Muscle of arm (tissue), 14 donors: ENCODE measurements around the gene SURF1. TPM values are rescaled to one million over a fixed set of nuclear protein-coding genes. Genes with fewer than 3 reads are reported as not detected.
"Not testable (repeated sequence)": the region's sequence is repeated elsewhere in the genome, so short reads cannot be mapped to it uniquely, and the experiment has no call there.

Experiments
- DNase-seq: peaks from one replicate; pipeline ENCODE4 v3.0.0-alpha.2; 2013
- long read RNA-seq, 11 donors: transcript quantifications; one replicate each; lab custom pipeline, GENCODE V29; 2026
- polyA plus RNA-seq, 12 donors: library from polyadenylated mRNA; unstranded; fragments of 120-200 nt; gene quantifications; one replicate each; pipeline ENCODE4 v1.2.1, GENCODE V29; 2013; ENCODE audit not compliant: insufficient read length in 12 of 12

SURF1 gene, protein sequence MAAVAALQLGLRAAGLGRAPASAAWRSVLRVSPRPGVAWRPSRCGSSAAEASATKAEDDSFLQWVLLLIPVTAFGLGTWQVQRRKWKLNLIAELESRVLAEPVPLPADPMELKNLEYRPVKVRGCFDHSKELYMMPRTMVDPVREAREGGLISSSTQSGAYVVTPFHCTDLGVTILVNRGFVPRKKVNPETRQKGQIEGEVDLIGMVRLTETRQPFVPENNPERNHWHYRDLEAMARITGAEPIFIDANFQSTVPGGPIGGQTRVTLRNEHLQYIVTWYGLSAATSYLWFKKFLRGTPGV
- polyA plus RNA-seq = 10 to 100 TPM in 11 of 12 donors, not detected in 1; 17.6 to 37.0 (median 29.9) TPM
- long read RNA-seq, donor 1, transcript SURF1-201 (9 exons, 1,093 nt) = major isoform, 19 of 23 reads
- long read RNA-seq, donor 1, partial matches to known transcripts = 0 of 23 reads
- long read RNA-seq, donor 1, other reads (novel, unspliced or antisense) = 0 of 23 reads
- long read RNA-seq, donor 2, transcript SURF1-201 (9 exons, 1,093 nt) = major isoform, 17 of 25 reads
- long read RNA-seq, donor 2, partial matches to known transcripts = 5 of 25 reads
- long read RNA-seq, donor 2, other reads (novel, unspliced or antisense) = 0 of 25 reads
- long read RNA-seq, donor 3, transcript SURF1-201 (9 exons, 1,093 nt) = major isoform, 9 of 11 reads
- long read RNA-seq, donor 3, partial matches to known transcripts = 0 of 11 reads
- long read RNA-seq, donor 3, other reads (novel, unspliced or antisense) = 0 of 11 reads
- long read RNA-seq, donor 4, transcript SURF1-201 (9 exons, 1,093 nt) = major isoform, 5 of 6 reads
- long read RNA-seq, donor 4, partial matches to known transcripts = 0 of 6 reads
- long read RNA-seq, donor 4, other reads (novel, unspliced or antisense) = 0 of 6 reads
- long read RNA-seq, donor 5 = 0 reads
- long read RNA-seq, donor 6, transcript SURF1-201 (9 exons, 1,093 nt) = major isoform, 8 of 9 reads
- long read RNA-seq, donor 6, partial matches to known transcripts = 0 of 9 reads
- long read RNA-seq, donor 6, other reads (novel, unspliced or antisense) = 0 of 9 reads
- long read RNA-seq, donor 7, transcript SURF1-201 (9 exons, 1,093 nt) = major isoform, 5 of 6 reads
- long read RNA-seq, donor 7, partial matches to known transcripts = 0 of 6 reads
- long read RNA-seq, donor 7, other reads (novel, unspliced or antisense) = 0 of 6 reads
- long read RNA-seq, donor 8, transcript SURF1-201 (9 exons, 1,093 nt) = major isoform, 13 of 16 reads
- long read RNA-seq, donor 8, partial matches to known transcripts = 0 of 16 reads
- long read RNA-seq, donor 8, other reads (novel, unspliced or antisense) = 0 of 16 reads
- long read RNA-seq, donor 9, transcript SURF1-201 (9 exons, 1,093 nt) = major isoform, 7 of 7 reads
- long read RNA-seq, donor 9, partial matches to known transcripts = 0 of 7 reads
- long read RNA-seq, donor 9, other reads (novel, unspliced or antisense) = 0 of 7 reads
- long read RNA-seq, donor 10, transcript SURF1-201 (9 exons, 1,093 nt) = major isoform, 16 of 21 reads
- long read RNA-seq, donor 10, partial matches to known transcripts = 0 of 21 reads
- long read RNA-seq, donor 10, other reads (novel, unspliced or antisense) = 0 of 21 reads
- long read RNA-seq, donor 11, transcript SURF1-201 (9 exons, 1,093 nt) = major isoform, 12 of 14 reads
- long read RNA-seq, donor 11, partial matches to known transcripts = 0 of 14 reads
- long read RNA-seq, donor 11, other reads (novel, unspliced or antisense) = 0 of 14 reads

DNA sequence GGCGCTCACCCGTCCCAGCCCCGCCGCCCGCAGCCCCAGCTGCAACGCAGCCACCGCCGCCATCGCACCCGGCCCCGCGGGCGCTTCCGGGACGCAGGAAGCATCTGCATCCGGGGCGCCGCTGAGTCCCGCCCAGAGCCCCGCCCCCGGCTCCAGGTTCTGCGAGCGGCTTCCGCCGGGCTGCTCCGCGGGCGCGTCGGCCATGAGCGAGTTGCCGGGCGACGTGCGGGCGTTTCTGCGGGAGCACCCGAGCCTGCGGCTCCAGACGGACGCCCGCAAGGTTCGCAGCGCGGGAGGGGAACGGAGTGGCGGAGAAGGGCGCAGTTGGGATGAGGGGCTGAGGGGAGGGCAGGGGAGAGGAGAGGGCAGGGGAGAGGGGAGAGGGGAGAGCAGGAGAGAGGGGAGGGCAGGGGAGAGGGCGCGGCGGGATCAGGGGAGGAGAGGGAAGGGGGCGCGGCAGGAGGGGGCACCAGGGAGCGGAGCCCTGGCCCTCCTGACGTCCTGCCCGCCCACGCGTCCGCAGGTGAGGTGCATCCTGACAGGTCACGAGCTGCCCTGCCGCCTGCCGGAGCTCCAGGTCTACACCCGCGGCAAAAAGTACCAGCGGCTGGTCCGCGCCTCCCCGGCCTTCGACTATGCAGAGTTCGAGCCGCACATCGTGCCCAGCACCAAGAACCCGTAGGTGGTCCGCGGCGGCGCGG is at the start of gene SURF1, which contains the start of gene SURF2:
Gene SURF1 (minus strand): TSS at position 97 of the 701 bp plus-strand sequence. CDS start 34 bp downstream, at position 63.
Gene SURF2 (plus strand): TSS at position 160 of the 701 bp plus-strand sequence. CDS start 43 bp downstream, at position 203.
- peak; percentile 85 for DNase-seq

DNA sequence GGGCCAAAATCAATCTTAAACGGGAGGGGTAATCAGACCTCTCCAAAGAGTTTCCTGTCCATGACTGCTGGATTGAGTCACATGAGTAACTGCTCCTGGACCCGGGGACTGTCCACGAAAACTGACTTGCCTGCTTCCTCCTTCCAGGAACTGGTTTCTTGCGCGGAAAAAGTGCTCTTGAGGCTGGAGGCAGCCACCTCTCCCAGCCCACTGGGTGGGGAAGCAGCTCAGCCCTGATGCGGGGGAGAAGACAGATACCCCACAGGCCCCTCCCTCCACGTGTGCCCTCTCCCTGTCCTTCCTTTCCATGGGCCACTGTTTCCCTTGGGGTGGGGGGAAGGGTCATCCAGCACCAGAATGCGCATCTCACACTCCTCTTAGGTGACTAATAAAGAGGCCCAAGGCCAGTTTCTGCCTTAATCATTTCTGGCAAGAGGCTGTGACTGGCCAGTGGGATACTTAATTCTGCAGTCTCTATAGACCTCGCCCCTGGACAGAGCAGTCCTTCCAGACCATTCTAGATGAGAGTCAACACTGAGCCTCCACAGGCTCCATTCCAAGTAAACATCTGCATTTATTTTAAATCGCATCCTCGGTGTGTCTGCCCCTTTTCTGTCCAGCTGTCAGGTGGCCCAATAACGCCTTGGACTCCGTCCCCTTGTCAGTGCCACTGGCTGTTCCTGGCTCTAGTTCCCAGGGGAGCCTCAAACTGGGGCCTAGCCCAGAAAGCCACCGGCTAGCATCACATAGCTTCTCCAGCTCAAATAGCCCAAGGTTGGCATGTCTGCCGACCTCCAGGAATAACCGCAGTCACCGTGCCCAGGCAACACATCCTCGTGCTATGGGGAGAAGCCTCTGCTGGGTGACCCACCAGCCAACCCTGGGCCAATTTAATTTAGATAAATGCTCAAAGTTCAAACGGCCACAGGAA is 49.5 kb upstream of the SURF1 start:
- DNase-seq = peak; percentile 56

DNA sequence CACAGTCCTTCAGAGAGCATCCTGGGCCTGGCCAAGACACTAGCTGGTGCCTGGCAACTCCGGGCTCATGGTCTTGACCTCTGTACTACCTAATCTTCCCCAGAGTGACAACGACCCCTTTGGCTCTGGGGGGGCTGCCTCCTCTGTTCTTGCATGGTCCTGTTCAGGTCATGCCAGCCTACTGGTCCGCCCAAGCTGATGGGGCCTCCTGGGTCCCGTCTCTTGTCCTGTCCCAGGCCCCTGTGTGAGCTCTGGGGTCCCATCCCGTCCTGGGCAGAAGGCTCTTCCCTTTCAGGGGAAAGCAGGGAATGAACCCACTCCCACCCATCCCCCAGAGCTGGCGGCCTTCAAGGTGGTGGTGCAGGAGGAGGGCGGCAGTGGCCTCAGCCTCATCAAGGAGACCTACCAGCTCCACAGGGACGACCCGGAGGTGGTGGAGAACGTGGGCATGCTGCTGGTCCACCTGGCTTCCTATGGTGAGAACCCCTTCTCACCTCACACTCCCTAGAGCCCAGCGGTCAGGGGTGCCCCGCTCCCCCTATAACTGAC is 48.2 kb upstream of the SURF1 start:
- DNase-seq = no peak

DNA sequence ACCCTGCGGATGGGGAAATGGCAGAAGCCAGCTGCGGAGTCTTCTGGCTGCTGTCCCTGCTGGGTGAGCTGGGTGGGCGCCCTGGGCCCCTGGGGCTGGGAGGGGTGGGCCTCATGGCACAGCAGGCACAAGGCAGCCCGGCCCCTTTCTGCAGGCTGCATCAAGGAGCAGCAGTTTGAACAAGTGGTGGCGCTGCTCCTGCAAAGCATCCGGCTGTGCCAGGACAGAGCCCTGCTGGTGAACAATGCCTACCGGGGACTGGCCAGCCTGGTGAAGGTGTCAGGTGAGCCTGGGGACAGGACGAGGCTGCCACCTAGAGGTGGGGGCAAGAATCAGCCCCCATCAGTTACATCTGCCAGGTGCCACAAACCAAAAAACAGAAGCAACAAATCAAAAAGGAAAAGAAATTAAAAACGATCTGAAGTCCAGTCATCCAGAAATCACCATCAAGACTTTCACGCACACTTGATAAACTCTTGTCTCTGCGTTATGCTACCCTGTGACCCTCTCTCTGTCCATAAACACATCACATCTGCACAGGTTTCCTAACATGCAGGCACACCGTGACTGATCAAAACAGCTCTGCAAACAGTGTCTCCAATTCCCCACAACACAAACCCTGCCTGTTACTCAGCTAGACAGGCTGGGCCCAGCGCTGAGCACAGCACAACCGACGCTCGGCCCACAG is 47.6 kb upstream of the SURF1 start:
- DNase-seq = no peak

DNA sequence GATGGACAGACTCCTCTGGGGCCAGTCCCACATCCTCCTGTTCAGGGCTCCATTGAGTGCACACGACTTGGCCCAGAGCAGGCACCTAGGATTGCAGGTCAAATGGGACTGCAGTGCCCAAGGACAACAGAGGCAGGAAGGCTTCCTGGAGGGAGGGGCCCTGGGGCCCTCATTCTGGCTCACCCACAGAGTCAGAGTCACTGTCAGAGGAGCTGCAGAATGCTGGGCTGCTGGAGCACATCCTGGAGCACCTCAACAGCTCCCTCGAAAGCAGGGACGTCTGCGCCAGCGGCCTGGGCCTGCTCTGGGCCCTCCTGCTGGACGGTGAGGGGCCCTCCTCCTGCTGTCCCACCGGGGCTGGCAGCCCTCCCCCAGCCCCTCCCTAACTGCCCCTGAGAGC is 46.4 kb upstream of the SURF1 start:
- DNase-seq = no peak

DNA sequence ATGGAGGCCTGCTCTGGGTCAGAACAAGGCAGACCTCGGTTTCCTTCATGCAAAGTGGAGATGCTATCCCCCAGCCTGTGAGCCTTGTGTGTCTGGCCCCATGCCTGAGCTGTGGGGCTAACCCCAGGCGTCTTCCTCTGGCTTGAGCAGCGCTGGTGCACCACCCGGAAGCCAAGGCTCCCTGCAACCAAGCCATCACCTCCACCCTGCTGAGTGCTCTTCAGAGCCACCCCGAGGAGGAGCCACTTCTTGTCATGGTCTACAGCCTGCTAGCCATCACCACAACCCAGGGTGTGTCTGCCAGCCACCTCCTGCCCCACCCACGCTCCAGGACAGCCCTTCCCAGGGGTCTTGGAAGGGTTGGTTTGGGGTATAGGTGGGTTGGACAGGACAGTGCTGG is 45.3 kb upstream of the SURF1 start:
- DNase-seq = no peak

DNA sequence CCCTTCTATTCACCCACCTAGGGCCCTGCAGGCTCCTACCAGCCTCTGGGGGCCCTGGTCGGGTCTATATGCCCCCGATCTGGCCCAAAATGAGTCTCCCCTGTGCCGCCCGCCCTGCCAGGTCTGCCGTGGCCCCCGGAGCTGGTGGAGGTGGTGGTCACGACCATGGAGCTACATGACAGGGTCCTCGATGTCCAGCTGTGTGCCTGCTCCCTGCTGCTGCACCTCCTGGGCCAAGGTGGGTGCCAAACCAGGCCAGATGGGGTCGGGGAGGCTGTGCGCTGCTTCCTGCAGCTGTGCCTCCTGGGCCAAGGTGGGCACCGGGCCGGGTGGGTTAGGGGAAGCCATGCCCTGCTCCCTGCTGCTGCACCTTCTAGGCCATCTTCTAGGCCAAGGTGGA is 44.0 kb upstream of the SURF1 start:
- no peak for DNase-seq

DNA sequence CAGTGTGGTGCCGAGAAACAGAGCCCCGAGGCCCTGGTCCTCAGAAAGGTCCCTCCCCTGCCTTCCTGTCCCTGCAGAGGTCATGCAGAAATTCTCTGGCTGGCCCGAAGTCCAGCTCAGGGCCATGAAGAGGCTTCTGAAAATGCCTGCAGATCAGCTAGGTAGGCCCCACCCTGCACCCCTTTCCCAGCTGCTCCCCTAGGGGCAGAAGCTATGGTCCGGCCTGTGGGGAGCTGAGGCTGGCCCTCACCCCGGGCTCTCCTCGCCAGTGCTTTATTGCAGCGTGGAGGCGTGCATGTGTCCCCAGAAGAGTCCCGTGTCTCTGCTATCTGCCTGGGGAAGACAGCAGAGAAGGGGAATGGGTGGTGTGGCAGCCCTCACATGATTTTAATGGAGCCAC is 41.6 kb upstream of the SURF1 start:
- no peak for DNase-seq

DNA sequence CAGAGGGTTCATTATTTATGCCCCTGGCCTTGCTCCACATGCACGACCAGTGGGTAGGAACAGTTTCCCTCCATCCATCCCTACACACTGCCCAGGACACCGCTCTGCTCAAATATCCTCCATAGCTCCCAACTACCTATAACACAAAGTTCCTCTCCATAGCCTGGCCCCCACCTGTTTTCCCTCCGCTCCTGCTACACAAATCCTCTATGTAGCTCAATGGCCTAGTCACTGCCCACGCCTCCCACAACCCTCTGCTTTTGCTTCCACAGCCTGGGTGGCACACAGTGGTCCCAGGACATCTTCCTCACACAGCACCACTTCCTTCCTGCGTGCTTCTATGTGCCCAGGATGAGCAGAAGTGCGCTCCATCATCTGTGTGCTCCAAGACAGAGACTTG is 41.1 kb upstream of the SURF1 start:
- DNase-seq = no peak

DNA sequence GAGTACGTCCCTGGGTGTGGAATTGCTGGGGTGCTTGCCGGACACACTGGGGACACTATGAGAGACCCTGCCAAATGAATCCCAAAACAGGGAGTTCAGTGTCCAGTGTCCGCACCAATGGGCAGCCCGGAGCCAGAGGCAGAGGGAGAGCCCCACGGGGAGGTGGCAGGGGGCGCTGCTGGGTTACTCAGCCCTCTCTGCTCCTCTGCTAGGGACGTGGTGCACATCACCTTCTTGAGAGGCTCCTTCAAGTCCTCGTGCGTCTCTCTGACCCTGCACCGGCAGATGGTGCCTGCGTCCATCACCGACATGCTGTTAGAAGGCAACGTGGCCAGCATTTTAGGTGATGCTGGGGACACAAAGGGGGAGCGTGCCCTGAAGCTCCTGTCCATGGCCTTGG is 40.7 kb upstream of the SURF1 start:
- DNase-seq = no peak

DNA sequence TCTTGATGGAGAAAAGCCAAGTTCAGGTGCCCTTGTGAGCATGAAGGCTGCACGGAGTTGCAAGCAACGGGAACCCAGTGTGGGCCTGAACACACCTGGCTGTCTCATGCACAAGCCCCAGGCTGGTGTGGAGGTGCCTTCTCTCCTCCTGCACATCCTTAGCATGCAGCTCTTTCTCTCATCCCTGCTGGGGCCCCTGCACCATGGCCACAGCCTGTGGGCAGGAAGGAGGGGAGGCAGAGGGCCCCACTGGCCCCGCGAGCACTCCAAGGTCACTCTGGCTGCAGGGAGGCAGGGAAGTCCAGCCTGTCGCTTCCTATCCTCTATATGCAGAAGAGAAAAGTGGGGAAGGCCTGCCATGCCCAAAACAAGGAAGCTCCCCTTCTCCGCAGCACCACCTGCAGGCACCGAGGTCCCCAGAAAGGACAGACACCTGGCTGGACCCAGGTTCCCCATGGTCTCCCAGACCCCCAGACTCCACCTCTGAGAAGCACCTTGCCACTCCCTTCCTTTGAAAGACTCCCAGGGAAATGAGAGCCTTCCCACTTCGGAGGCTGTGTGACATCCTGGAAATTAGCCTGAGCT is 38.5 kb upstream of the SURF1 start:
- DNase-seq = no peak

DNA sequence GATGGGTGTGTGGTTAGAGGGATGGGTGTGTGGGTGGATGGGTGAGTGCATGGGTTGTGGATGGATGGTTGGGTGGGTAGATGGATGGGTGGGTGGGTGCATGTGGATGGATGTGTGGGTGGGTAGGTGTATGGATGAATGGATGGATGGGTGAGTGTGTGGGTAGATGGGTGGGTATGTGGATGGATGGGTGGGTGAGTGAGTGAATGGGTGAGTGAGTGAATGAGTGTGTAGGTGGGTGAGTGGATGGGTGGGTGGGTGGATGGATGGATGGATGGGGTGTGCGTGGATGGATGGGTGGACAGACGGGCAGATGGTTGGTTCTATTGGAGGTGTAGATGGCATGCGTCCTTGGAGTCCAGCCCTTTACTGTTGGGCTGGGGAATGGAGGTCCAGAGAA is 37.1 kb upstream of the SURF1 start:
- no peak for DNase-seq

DNA sequence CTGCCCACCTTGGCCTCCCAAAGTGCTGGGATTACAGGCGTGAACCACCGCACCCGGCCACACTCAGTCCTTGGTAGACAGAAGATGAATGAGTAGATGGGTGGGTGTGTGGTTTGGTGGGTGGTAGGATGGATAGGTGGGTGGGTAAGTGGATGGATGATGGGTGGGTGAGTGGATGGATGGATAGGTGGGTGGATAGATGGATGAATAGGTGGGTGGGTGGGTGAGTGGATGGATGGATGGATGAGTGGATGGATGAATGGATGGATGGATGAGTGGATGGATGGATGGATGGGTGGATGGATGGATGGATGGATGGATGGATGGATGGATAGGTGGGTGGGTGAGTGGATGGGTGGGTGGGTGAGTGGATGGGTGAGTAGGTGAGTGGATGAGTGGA is 36.0 kb upstream of the SURF1 start:
- not testable (repeated sequence) for DNase-seq

DNA sequence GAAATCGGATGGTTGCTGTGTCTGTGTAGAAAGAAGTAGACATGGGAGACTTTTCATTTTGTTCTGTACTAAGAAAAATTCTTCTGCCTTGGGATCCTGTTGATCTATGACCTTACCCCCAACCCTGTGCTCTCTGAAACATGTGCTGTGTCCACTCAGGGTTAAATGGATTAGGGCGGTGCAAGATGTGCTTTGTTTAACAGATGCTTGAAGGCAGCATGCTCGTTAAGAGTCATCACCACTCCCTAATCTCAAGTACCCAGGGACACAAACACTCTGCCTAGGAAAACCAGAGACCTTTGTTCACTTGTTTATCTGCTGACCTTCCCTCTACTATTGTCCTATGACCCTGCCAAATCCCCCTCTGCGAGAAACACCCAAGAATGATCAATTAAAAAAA is 35.2 kb upstream of the SURF1 start:
- not testable (repeated sequence) for DNase-seq

DNA sequence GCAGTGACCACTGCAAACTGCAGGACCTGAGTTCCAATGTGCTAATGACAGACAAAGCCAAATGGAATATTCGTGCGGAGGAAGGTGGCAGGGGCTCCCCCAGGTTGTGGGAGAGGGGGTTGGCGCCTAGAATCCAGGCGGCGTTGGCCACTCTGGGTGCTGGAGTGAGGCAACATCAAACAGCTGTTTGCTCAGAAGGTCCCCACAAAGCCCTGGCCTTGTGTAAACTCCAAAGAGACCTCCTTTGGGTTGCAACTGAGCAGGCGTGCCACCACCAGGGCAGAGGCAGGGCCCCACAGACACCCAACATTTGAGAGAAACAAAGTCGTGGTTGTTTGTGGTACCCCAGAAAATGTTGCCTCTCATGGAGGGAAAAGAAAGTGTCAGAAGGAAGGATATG is 34.4 kb upstream of the SURF1 start:
- DNase-seq = no peak

DNA sequence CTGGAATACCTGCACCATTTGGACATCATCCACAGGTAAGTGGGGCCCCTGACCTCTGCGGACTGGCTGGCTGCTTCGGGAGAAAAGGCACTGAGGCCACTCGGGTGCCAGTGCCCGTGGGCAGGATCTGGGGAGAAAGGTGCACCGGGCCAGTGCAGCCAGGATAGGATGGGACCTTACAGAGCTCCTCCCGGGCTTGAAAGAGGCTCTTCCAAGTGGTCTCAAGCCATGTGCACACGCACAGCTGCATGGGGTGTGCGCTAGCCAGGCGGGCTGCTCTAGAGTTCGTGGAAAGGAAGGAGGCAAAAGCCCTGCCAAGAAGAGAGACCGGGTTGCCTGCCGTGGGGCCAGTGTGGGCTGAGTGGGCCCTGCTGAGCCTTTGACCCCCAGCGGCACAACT is 33.3 kb upstream of the SURF1 start:
- no peak for DNase-seq

DNA sequence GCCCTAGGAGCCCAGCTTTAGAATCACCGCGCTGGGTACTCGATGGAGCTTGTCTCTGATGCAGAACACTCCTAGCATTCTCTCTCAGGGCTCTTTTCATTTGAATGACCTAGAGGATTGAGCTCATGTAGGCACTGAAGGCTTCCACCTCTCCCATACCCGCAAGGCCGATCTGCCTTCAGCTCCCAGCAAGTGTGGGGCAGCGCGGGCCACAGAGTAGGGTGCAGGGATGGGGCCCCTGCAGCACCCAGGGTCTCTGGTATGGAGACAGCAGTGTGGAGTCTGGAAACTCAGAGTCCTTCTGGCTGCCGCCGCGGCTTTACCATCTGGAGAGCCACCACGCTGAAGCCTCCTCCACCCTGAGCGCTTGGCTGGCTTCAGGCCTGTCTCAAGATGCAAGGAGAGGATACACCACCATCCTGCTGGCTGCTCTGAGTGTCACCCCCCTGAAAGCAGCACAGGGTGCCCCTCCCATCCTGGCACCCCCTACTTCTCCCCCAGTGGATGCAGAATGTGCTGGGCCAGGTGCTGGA is 32.8 kb upstream of the SURF1 start:
- no peak for DNase-seq
